HT1080 (cell line): ENCODE measurements around the gene FBXO48. TPM values are rescaled to one million over a fixed set of nuclear protein-coding genes. Genes with fewer than 3 reads are reported as not detected.
A peak's percentile ranks its signal among the peaks of the same experiment; 100 is the strongest.

Experiments
- DNase-seq: peaks from one replicate; pipeline ENCODE4 v3.0.0-alpha.2; 2015; ENCODE audit warnings: low read depth
- total RNA-seq: library from RNA; depleted of rRNA; stranded (reverse); fragments of >200 nt; shearing (Covaris generic); gene quantifications from 2 replicates; pipeline ENCODE4 v1.2.3, GENCODE V29; 2014

The FBXO48 gene
- total RNA-seq, 1 experiment from 2014 or later: 0.63 TPM

DNA sequence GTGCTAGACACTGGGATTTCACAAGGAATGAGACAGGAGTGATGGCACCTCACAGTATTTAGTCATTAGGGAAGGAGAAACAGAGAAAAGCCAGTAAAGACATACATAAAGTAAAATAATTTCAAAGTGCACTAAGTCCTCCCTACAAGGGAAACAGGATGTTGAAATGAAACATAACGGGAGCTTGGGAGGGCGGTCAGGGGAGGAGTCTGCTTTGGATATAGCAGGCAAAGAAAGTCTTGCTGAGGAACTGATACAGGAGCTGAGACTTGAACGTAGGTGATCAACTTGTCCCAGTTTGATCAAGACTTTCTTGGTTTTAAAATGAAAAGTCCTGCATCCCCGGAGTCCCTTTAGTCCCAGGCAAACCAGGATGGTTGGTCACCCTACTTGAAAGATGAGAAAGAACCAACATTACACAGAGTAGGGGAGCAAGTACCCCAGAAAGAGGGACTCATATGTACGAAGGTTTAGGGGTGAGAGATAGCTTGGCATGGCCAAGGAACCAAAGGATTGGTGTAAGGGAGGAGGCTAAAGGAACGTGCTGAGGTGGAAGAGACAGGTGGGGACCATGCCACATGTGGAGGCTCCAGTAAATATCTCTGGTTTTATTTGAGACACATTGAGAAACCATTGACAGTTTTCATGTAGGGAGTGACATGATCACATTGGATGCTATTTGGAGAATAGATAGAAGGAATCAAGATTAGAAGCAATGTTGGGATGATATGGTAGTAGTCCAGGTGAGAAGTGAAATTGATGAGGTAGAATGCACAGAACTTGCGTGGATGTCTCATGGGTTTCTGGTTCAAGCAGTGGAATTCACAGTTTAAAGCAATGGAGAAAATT, 28.4 kb downstream of the FBXO48 start:
- DNase-seq: peak; percentile 40

DNA sequence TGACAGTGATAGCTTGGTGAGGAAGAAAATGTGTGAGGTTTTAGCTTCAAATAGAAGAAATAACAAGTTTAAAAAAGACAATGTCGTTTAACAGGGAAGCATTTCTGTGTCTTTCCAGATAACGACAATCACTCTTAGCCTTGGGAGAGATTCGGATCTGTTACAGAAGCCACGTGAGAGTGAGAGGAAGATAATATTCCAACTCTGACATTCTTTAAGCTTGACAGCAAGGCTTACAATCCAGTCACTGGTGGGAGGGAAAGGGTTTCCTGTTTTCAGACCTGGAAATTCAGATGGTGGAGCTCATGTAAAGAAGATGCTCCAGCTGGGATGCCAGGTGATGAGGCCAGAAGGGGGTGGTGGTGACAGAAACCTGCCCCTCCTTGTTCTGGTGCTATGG, 30.8 kb downstream of the FBXO48 start:
- no peak for DNase-seq

DNA sequence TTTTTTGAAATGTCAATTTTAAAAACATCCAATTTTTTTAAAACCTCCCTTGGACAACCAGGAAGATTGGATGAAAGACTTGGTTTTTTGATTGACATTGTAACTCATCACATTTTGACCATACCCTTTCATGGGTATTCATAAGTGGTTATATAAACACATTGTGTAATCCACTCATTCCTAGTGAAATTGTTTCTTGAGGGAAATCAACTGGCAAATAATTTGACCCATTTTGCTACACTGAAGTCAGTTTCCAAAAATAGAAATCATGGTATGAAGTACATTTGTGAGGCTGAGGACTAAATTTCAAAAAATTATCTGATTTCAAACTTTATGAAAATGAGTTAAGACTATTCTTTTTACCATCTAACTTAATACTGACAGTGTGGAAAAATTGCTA, 31.5 kb downstream of the FBXO48 start:
- no peak for DNase-seq

DNA sequence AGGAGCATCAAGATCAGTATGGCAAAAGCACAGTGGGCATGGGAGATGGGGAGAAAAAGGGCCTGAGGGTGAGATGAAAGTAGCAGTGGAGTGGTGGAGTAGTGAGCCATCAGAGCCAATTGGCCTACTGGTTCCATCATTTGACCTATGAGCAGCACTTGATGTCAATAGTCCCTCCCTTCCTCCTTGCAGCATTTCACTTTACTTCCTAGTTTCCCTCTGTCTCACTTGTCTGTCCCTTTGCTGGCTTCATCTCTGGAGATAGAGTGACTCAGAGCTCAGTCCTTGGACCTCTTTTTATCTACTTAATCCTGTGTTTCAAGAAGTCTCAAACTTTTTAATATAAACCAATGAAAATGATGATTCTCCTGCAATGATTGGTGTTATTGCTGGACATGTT, 32.1 kb downstream of the FBXO48 start:
- peak; percentile 16 for DNase-seq

DNA sequence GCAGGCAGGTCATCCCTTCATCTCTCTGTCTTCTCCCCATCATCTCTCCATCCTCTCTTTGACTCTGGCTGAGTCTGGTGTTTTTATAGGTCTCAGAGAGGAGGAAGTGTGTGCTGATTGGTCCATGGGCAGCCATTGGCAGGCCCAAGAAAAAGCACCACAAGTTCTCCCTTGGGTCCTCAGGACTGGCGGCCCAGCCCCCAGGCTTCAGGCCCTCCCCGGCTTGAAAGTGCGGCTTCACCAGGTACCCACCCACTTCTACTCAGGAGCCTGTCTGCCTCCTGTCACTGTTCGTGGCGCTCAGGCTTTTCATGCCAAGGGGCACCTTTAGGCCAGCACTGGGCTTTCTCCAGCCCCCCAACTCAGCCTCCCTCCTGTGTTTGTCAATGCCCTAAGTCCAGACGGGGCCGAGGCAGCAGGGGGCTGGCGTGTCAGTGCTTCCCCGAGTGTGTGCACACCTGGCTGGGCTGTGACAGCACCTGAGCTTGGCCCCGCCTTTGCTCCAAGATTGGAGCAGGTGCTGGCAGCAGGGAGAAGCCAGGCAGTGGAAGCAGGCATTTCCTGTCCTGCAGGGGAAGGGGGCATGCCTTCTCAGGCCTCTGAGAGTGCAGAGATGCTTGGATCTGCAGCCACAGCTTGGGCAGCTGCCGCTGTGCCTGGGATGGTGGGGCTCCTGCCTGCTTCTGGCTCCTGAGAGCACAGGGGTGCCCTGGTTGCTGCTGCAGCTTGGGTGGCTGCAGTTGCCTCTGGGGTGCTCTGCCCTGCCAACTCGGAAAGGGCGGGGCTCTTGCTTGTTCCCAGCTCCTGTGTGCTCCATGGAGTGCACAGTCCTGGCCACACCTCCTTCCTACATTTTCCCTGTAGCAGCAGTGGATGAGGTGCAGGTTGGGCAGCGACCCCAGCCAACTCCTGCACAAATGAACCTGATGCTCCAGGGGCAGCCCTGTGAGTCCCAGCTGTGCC, 34.1 kb downstream of the FBXO48 start:
- no peak for DNase-seq

DNA sequence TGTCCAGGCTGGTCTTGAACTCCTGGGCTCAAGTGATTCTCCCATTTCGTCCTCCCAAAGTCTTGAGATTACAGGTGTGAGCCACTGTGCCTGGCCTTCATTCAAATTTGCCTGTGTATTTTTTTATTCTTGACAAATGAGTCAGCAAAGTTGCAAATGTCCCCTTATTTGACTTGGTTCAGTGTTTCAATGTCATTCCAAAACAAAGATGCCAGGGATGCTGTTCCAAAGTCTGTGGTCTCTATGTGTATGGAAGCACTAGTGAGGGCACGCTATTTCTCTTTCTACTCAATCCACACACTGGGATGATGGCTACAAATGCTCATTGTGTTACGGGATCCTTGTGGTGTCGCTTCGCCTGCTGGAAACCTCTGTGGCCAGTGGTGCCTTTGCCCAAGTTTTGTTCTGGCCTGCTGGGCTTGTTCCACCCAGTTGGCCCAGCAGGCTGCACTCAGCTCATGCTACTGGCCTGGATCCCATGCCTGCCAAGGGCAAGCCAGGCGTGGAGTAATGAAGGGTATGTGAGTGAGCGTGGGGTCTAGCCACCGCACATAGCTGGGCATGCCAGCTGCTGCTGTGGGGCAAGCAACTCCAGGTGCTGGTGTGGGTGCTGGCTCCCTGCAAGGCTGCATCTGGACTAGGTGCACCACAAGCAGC, 35.6 kb downstream of the FBXO48 start:
- DNase-seq: no peak

DNA sequence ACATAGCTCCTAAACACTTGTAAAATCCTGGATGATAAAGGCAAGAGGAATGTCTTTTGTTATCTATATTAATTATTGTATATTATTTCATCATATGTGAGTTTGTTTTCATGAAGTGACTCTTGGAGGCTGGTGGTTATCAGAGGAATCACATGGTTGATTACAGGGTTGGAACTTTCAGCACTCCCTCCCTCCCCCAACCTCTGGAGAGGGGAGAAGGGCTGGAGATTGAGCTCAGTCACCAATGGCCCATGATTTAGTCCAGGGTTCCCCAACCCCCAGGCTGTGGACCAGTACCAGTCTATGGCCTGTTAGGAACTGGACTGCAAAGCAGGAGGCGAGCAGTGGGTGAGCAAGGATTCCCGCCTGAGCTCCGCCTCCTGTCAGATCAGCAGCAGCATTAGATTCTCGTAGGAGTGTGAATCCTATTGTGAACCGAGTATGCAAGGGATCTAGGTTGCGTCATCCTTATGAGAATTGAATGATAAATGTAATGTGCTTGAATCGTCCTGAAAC, 37.7 kb downstream of the FBXO48 start:
- DNase-seq: no peak

DNA sequence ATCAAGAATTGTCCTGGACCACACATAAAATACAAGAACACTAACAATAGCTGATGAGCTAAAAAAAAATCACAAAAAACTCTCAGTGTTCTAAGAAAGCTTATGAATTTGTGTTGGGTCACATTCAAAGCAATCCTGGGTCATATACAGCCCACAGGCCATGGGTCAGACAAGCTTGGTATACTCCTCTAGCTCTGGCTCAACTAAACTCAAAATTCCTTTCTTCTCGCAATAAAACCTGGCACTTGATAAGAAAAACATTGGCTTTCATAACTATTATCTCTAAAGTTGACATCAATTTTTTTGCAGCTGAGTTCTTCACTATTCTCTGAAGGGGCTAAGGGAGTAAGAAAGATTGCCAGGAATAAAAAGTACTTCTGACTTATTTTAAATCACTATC, 38.3 kb downstream of the FBXO48 start:
- DNase-seq: no peak

DNA sequence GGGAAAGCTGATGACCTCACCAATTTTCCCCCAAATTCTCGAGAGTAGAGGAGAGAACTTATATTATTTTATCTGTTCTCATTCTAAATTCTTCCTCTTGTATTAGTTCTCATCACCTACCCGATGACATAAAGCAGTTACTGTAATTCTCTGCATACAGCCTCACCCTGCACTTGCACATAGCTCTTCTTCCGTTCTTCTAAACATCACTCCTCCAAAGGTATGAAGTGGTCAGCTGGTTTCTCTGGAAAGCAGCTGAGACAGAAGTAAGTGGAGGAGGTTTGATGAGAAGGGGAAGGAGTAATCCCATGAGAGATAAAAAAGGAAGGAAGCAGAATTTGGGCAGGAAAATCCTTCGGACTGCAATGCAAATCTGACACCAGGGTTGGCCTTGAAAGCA, 39.0 kb downstream of the FBXO48 start:
- no peak for DNase-seq

DNA sequence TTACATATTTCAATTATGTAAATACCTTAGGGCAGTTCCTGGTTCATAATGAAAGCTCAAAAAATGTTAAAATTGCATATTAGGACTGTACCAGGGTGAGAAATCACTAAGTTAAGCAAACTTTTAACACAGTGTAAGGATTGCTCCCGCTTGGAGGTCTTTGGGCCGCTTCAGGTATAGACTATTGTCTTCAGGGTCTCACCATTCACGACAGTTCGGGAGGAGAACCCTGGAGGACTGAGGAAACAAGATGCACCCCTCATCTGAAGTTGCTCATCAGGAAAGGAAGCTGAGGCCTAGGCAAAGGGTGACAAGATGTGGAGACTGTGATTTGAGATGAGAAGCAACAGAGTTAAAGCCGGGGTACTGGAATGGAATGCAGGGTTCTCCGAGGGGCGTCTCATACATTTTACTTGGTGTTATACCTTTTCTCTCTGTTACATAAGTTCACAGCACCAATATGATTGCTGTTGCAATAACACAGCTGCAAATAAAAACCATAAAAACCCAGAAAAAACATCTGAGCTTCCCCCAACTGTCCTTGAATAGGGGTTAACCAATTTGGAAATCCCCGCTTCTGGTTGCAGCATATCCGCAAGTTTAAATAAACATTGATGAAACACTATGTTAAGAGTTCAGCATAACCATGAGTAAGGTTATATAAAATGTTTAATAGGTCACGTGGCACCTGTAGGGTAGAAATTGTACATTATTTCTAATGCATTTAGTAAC, 40.1 kb downstream of the FBXO48 start:
- DNase-seq: no peak

DNA sequence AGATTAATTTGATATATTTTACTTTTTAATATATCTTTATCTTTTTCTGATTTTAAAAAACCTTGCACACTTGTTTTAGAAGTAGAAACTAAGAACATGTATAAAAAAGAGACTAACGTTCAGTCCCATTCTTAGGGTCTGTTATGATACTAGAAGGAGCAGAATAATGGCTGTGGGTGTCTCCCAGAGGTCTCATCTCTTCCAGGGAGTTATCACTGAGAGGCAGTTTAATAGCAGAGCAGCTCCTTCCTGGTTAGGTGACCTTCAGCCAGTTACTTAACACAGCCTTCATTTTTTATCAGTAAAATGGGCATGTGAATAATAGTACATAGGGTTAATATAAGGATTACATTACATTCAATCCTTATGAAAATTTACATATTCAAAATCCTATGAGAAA, 40.6 kb downstream of the FBXO48 start:
- no peak for DNase-seq

DNA sequence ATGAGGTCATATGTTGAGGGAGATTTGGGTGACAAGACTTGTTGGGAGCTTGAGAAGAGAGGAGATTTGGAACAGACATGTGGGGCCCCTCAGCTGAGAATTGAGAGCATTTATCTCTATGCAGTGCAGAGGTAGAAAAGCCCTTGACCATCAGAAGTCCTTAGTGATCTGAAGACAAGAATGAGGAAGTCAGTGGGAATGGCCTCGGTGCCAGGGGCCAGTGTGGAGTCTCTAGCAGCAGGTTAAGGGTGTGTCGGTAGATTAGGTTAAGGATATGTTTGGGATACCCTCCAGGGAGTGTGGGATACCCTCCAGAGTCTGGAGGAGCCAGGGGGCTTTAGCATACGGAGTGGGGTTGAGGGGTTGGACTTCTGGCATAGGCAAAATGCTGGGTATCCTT, 41.6 kb downstream of the FBXO48 start:
- no peak for DNase-seq

DNA sequence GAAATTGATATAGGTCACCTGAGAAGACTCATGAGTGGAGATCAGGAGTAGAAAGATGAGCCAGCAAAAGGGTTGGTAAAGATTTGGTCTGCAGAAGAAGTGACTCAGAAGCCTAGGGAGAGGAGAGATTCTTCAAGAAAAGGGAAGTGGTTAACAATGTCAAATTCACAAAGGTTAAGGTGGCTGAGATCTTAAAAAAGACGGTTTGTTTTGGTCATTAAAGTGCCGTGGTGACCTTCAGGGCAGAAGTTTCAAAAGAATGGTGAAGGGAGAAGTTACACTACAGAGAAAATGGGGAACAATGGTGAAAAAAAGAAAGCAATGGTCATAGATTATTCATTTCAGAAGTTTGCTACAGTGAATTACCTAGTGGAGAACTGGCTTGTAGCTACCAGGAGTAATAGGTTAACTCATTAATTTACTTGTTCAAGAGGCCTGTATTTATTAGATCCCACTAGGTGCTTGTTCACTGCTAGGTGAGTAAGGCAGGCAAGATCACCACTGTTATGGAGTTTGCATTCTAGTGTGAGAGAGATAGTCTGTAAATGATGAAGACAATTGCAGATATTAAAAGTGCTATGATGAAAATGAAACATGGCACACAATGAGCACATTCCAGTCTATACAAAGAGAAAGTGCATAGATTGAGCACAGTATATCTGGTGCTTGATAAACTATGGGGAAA, 43.0 kb downstream of the FBXO48 start:
- DNase-seq: peak; percentile 47

DNA sequence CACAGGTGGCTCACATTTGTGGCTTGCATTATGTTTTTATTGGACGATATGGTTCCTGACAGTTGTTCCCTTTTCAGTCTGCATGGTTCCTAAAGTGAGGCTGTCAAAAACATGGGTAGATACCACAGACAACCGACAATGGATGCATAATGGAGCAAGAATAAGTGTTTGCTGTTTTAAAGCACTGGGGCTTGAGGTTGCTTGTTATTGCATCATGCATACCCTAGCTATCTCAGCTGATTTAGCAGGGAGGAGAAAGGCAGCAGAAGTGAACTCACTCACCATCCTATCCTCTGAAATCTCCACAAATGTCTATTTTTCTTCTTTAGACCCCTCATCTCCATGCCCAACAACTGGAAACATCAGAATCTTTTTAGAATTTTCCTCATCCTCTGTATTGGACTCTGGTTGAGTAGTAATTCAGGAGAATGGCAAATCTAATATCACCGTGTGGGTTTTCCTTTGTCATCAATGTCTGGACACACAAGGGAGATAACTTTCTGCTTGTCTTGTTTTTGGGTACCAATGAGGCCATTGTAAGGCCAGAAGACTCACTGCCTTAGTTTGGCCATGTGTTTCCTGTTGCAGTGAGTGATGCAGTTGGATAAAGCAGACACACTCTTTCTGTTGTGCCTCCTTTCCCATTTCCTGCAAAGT, 46.7 kb downstream of the FBXO48 start:
- no peak for DNase-seq

DNA sequence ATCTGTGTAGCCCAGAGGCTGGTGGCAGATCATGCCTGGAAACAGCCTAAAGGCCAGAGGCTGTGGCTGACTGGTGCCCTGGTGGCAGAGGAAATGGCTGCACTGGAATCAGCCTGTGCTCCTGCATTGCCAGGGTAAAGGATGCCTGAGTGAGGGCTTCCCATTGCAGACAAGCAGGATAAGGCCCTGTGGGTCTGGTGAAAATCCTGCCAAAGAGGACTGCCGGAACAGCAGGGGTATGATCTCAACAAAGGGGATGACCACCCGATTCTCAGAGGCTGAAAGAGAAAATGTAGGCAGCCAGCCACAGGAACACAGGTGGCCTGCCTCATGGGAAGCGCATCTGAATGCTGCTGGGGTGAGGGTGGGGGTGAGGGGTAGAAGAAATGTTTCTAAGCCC, 48.2 kb downstream of the FBXO48 start:
- no peak for DNase-seq

DNA sequence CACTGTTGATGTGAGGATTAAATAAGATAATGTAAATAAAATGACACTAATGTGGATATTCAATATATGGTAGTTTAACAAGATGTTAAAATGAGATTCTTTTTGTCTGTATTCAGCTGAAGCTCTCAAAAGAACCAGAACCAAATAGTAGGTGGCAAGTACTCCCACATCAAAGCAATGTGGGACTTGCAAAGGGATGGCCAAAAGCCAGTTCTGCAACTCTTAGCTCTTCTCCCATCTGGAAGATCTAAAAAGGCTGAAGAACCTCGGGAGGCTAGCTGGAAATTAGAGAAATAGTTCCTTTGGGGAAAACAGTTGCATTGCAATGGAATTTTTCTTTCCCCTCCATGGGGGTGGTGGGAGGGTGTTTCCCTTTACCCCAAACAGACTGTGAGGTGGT, 48.7 kb downstream of the FBXO48 start:
- DNase-seq: no peak

DNA sequence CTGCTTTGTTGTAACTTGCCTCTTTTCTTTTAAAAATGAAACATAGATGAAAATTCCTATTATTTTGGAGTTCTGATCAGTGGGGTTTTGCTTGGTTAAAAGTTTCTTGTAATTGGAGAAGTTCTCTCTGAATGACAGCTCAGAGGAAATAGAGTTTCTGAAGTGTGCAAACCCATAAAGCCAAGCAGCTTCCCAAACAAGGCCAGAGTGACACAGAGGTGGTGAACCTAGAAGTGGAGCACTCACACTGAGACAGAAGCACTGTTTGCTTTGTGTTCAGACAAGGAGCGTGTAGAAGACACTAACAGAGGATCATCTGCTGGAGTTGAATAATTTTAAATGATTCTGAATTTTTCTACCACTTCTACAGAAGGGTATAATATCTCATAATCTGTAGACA, 49.2 kb downstream of the FBXO48 start:
- no peak for DNase-seq

DNA sequence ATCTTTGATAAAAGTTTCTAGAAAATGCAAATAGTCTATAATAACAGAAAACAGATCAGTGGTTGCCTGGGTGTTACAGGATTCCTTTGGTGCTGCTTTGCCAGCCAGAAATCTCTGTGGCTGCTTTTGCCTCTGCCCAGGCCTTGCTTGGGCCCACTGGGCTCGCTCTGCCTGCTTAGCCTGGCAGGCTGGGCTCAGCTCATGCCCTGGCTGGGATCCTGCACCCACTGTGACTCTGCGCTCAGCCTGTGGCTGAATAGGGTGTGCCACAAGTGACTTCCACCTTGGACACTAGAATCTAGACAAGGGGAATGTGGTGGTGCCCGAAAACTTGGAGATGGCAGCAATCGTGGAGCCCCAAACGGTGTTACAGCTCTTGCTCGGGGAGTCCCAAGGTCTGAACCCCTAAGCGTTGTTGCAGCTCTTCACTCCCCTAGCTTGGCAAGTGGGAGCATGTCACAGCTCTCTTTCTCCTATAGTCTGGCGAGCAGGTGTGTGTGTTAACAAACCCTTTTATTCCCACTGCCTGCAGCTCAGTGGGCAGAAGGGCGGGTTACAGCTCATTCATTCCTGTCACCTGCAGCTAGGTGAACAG, 50.9 kb downstream of the FBXO48 start:
- DNase-seq: no peak

DNA sequence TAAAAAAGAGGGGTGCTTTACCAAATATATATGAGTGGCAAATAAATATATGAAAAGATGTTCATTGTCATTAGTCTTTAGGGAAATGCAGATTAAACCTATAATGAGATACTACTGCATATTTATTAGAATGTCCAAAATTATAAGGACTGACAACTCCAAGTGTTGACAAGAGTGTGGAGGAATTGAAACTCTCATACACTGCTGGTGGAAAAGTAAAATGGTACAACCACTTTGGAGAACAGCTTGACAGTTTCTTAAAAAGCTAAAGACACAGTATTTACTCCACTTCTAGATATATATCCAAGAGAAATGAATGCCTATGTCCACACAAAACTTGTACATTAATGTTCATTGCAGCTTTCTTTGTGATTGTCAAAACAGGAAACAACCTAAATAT, 51.6 kb downstream of the FBXO48 start:
- DNase-seq: no peak
